HCT116 (cell line): ENCODE measurements around the gene NUP155. TPM values are rescaled to one million over a fixed set of nuclear protein-coding genes. Genes with fewer than 3 reads are reported as not detected.

ENCODE experiments used
- ATAC-seq: fragments of 200-7000 bp; cut with Tn5 transposase; 2 replicates; pipeline ENCODE4 v1.9.1; 2020; ENCODE audit warnings: mild to moderate bottlenecking, moderate library complexity
- BruUV-seq: library from RNA; stranded (reverse); fragments of 400-500 nt; replicated peaks from 2 replicates; lab custom pipeline; 2021; lab: Mats Ljungman, UMichigan
- CTCF ChIA-PET: fragments of 300-600 bp; sonication (Branson Sonifier 250); formaldehyde crosslinking; loops from one replicate; lab custom pipeline; 2021; ENCODE audit warnings: antibody characterized with exemption; lab: Charles Lee
- POLR2A ChIA-PET: fragments of 300-600, 350-600 bp; sonication (Branson Sonifier 250); formaldehyde crosslinking; loops from one replicate; lab custom pipeline; 2021; ENCODE audit warnings: antibody characterized with exemption; lab: Charles Lee
- RAD21 ChIA-PET, 2 experiments: fragments of 300-600 bp; sonication (Branson Sonifier 250); formaldehyde crosslinking; loops; one replicate each; lab custom pipeline; 2023; ENCODE audit warnings: low total read pairs in 2 of 2; ENCODE audit not compliant: uncharacterized antibody in 2 of 2, unreplicated experiment in 2 of 2, low non-redundant PET in 1 of 2; lab: Charles Lee
- DNase-seq: peaks from one replicate; pipeline ENCODE4 v3.0.0-alpha.2; 2010; ENCODE audit warnings: low read depth, low spot score
- H2AFZ ChIP-seq: fragments of 200-600 bp; shearing (Covaris generic), sonication (generic); 2 replicates; pipeline ENCODE4 v1.6.1; 2017; ENCODE audit warnings: low read depth, mixed run types, mixed read lengths, antibody characterized with exemption, low read length; ENCODE audit not compliant: poor library complexity, severe bottlenecking
- H3K27ac ChIP-seq: 2 replicates; pipeline ENCODE4 v1.5.1; 2012; ENCODE audit warnings: low read depth, low read length
- H3K27me3 ChIP-seq: fragments of 200-600 bp; sonication (generic); 2 replicates; pipeline ENCODE4 v1.6.1; 2016; ENCODE audit warnings: mixed run types, low read length, mixed read lengths; ENCODE audit not compliant: insufficient read depth
- H3K36me3 ChIP-seq, 2 experiments: fragments of 200-500 bp in 1 of 2; fragments of 200-600 bp in 1 of 2; sonication (Bioruptor generic) in 1 of 2; sonication (generic) in 1 of 2; 2 replicates each; pipeline versions ENCODE4 v1.5.1 to v1.6.1; 2014 to 2016; ENCODE audit warnings: low read length in 2 of 2, inconsistent platforms in 1 of 2, mixed read lengths in 1 of 2, mixed run types in 1 of 2; ENCODE audit not compliant: insufficient read depth in 2 of 2, control insufficient read depth in 1 of 2
- H3K4me1 ChIP-seq, 2 experiments: fragments of 200-600 bp in 1 of 2; sonication (generic) in 1 of 2; 2 replicates each; pipeline versions ENCODE4 v1.5.1 to v1.6.1; 2012 to 2017; ENCODE audit warnings: low read length in 2 of 2, inconsistent platforms in 1 of 2, mild to moderate bottlenecking in 1 of 2, mixed read lengths in 1 of 2, mixed run types in 1 of 2, moderate library complexity in 1 of 2; ENCODE audit not compliant: insufficient read depth in 2 of 2, control insufficient read depth in 1 of 2
- H3K4me2 ChIP-seq: fragments of 200-600 bp; sonication (generic); 2 replicates; pipeline ENCODE4 v1.6.1; 2017; ENCODE audit warnings: mixed run types, low read length, mixed read lengths
- H3K4me3 ChIP-seq, 2 experiments: fragments of 200-600 bp in 1 of 2; sonication (generic) in 1 of 2; replicated peaks in 1 of 2; 2 replicates each; pipeline ENCODE4 v1.5.1; 2011 to 2016; ENCODE audit warnings: low read length in 2 of 2, control low read depth in 1 of 2, low read depth in 1 of 2, mild to moderate bottlenecking in 1 of 2, mixed read lengths in 1 of 2, mixed run types in 1 of 2
- H3K79me2 ChIP-seq: fragments of 200-600 bp; sonication (generic); 2 replicates; pipeline ENCODE4 v1.6.1; 2017; ENCODE audit warnings: mild to moderate bottlenecking, mixed run types, low read length, moderate library complexity, mixed read lengths; ENCODE audit not compliant: insufficient read depth
- H3K9ac ChIP-seq: fragments of 200-600 bp; sonication (generic); 2 replicates; pipeline ENCODE4 v1.6.1; 2016; ENCODE audit warnings: low read length, mixed read lengths
- H3K9me2 ChIP-seq: fragments of 200-600 bp; sonication (generic), shearing (Covaris generic); 2 replicates; pipeline ENCODE4 v1.6.1; 2017; ENCODE audit warnings: mixed run types, mild to moderate bottlenecking, moderate library complexity; ENCODE audit not compliant: insufficient read depth
- H3K9me3 ChIP-seq, 2 experiments: fragments of 200-500 bp in 1 of 2; fragments of 200-600 bp in 1 of 2; sonication (Bioruptor generic) in 1 of 2; sonication (generic) in 1 of 2; 2 replicates each; pipeline ENCODE4 v1.6.1; 2014 to 2017; ENCODE audit warnings: low read length in 2 of 2, mixed read lengths in 2 of 2, inconsistent platforms in 1 of 2, low read depth in 1 of 2, mild to moderate bottlenecking in 1 of 2, mixed run types in 1 of 2, moderate library complexity in 1 of 2; ENCODE audit not compliant: control insufficient read depth in 1 of 2, insufficient read depth in 1 of 2
- H4K20me1 ChIP-seq: fragments of 200-600 bp; sonication (generic), shearing (Covaris generic); 2 replicates; pipeline ENCODE4 v1.6.1; 2017; ENCODE audit warnings: mixed run types, mild to moderate bottlenecking, moderate library complexity; ENCODE audit not compliant: insufficient read depth
- CEBPB ChIP-seq: IDR thresholded peaks from 2 replicates; pipeline ENCODE4 v1.6.1; 2012; ENCODE audit warnings: low read depth
- ELF1 ChIP-seq: IDR thresholded peaks from 2 replicates; pipeline ENCODE4 v1.6.1; 2012; ENCODE audit warnings: low read depth, borderline replicate concordance
- EZH2 ChIP-seq: fragments of 200-600 bp; sonication (generic); IDR thresholded peaks from 2 replicates; pipeline ENCODE4 v1.6.1; 2017; ENCODE audit warnings: antibody characterized with exemption, mixed run types
- EZH2phosphoT487 ChIP-seq: fragments of 200-600 bp; IDR thresholded peaks from 2 replicates; pipeline ENCODE4 v1.6.1; 2018; ENCODE audit warnings: antibody characterized with exemption, borderline replicate concordance
- RAD21 ChIP-seq: IDR thresholded peaks from 2 replicates; pipeline ENCODE4 v1.6.1; 2012; ENCODE audit warnings: low read depth, mild to moderate bottlenecking
- SP1 ChIP-seq: IDR thresholded peaks from 2 replicates; pipeline ENCODE4 v1.6.1; 2012; ENCODE audit warnings: low read depth
- YY1 ChIP-seq: IDR thresholded peaks from 2 replicates; pipeline ENCODE4 v1.6.1; 2011; ENCODE audit warnings: low read length, low read depth, moderate library complexity, mild to moderate bottlenecking; ENCODE audit not compliant: insufficient replicate concordance; ENCODE audit errors: extremely low read depth
- ZFX ChIP-seq: fragments of 450-650 bp; IDR thresholded peaks from 2 replicates; pipeline ENCODE4 v1.6.1; 2017
- ZNF274 ChIP-seq: fragments of 200-500 bp; sonication (Bioruptor generic); IDR thresholded peaks from 2 replicates; pipeline ENCODE4 v1.6.1; 2014; ENCODE audit warnings: mild to moderate bottlenecking, low read depth, low read length, inconsistent platforms
- intact Hi-C: fragments of 100-400 bp; cut with micrococcal nuclease; formaldehyde crosslinking; loops from 2 replicates; pipeline ENCODE4 v1.10.0; 2022
- total RNA-seq: library from RNA; stranded (reverse); gene quantifications from one replicate; pipeline ENCODE4 v1.2.1, GENCODE V29; 2021; ENCODE audit not compliant: unreplicated experiment
- TF ChIP-seq, protein P1 (sequence below): IDR thresholded peaks from 2 replicates; pipeline ENCODE4 v1.6.1; 2011; ENCODE audit warnings: mild to moderate bottlenecking, low read length, moderate library complexity; ENCODE audit not compliant: insufficient replicate concordance; ENCODE audit errors: extremely low read depth
- TF ChIP-seq, protein P2 (sequence below), 3 experiments: fragments of 200-600 bp in 1 of 3; sonication (generic) in 1 of 3; IDR thresholded peaks in 2 of 3; conservative IDR thresholded peaks in 1 of 3; 2 replicates each; pipeline ENCODE4 v1.5.1; 2012 to 2017; ENCODE audit warnings: low read depth in 2 of 3, low read length in 2 of 3, antibody characterized with exemption in 1 of 3, borderline replicate concordance in 1 of 3, control low read depth in 1 of 3, mild to moderate bottlenecking in 1 of 3, mixed read lengths in 1 of 3, mixed run types in 1 of 3, moderate library complexity in 1 of 3; ENCODE audit not compliant: insufficient read depth in 1 of 3

The NUP155 gene
- total RNA-seq, 1 experiment from 2014 or later: 80.9 TPM

DNA sequence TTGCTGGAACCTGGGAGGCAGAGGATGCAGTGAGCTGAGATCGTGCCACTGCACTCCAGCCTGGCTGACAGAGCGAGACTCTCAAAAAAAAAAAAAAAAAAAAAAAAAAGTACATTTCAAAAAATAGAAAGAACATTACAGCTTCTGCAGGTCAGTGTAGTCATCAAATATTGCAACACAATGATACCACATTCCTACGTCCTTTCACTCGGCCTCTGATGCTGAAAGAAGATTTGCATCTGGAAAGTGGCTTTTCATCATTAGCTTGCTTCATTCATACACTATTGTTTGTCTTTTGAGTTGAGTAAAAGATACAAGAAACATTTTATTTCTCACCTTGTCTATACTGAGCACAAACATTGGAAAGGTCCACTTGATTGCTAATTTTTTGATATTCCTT is 62.1 kb downstream of the NUP155 start:
- no peaks in the 10 kb centered on the region; the same call in 1 of the 2 replicates for H4K20me1 ChIP-seq
- H3K36me3 ChIP-seq: peaks cover 51 to 68% of the 10 kb centered on the region in 2 experiments
- H3K79me2 ChIP-seq: peaks cover 12% of the 10 kb centered on the region; the same call in 1 of the 2 replicates
- no peak overlapping the region for H3K4me3 ChIP-seq
- no peaks in the 10 kb centered on the region for H3K27me3 ChIP-seq
- H2AFZ ChIP-seq: no peak overlapping the region
- H3K27ac ChIP-seq: no peak overlapping the region
- no peaks in the 10 kb centered on the region for H3K4me1 ChIP-seq
- DNase-seq: no peak
- no peak for ATAC-seq
- no TSS peak for BruUV-seq
- no peaks in the 10 kb centered on the region for H3K9me2 ChIP-seq
- H3K4me2 ChIP-seq: no peak overlapping the region
- TF ChIP-seq CEBPB (no peak), SP1 (no peak), EZH2phosphoT487 (no peak), ZNF274 (no peak)
- TF ChIP-seq, protein P1, sequence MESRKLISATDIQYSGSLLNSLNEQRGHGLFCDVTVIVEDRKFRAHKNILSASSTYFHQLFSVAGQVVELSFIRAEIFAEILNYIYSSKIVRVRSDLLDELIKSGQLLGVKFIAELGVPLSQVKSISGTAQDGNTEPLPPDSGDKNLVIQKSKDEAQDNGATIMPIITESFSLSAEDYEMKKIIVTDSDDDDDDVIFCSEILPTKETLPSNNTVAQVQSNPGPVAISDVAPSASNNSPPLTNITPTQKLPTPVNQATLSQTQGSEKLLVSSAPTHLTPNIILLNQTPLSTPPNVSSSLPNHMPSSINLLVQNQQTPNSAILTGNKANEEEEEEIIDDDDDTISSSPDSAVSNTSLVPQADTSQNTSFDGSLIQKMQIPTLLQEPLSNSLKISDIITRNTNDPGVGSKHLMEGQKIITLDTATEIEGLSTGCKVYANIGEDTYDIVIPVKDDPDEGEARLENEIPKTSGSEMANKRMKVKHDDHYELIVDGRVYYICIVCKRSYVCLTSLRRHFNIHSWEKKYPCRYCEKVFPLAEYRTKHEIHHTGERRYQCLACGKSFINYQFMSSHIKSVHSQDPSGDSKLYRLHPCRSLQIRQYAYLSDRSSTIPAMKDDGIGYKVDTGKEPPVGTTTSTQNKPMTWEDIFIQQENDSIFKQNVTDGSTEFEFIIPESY: no peak
- CTCF ChIA-PET: no interaction called here
- H3K9ac ChIP-seq: no peak overlapping the region
- POLR2A ChIA-PET: interaction anchor here (0.7 kb wide), 1 partner anchor 100 kb away, joined by 3 read pairs; no protein-coding TSS in a partner anchor
- intact Hi-C loops: no loop called here
- RAD21 ChIA-PET: no interaction called here
- no peaks in the 10 kb centered on the region for H3K9me3 ChIP-seq

DNA sequence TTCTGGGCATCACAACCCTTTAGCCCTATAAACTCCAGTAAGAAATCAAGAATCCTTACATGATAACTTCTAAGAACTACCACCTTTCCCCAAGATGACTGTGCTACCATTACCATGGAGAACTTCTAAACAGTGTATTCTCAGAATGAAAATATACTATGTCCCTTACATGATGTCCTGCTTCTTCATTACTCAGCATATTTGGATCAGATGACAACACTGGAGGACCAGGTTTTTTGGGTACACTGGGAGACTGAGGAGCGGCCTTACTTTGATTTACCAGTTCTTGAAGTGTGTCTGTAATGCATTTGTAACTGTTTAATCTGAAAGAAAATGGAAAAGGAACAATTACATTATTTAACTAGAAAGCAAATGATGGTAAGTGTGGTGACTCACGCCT is 66.0 kb downstream of the NUP155 start:
- ATAC-seq (no peak), DNase-seq (no peak)
- Histone ChIP-seq H3K27me3 (no peaks in the 10 kb centered on the region), H3K9me2 (no peaks in the 10 kb centered on the region), H3K36me3 (peaks cover 66 to 69% of the 10 kb centered on the region in 2 experiments), H3K4me1 (no peaks in the 10 kb centered on the region), H3K9ac (no peak overlapping the region), H3K79me2 (peaks cover 8% of the 10 kb centered on the region; the same call in 1 of the 2 replicates), H2AFZ (no peak overlapping the region), H3K4me2 (no peak overlapping the region), H3K27ac (no peak overlapping the region), H4K20me1 (no peaks in the 10 kb centered on the region; the same call in 1 of the 2 replicates), H3K9me3 (no peaks in the 10 kb centered on the region), H3K4me3 (no peak overlapping the region)
- ChIA-PET RAD21 (no interaction called here), POLR2A (no interaction called here), CTCF (no interaction called here)
- intact Hi-C loops: no loop called here
- TF ChIP-seq RAD21 (no peak), ZNF274 (no peak), EZH2 (no peak), ELF1 (no peak), EZH2phosphoT487 (no peak), YY1 (no peak), ZFX (no peak)
- TF ChIP-seq, protein P2, sequence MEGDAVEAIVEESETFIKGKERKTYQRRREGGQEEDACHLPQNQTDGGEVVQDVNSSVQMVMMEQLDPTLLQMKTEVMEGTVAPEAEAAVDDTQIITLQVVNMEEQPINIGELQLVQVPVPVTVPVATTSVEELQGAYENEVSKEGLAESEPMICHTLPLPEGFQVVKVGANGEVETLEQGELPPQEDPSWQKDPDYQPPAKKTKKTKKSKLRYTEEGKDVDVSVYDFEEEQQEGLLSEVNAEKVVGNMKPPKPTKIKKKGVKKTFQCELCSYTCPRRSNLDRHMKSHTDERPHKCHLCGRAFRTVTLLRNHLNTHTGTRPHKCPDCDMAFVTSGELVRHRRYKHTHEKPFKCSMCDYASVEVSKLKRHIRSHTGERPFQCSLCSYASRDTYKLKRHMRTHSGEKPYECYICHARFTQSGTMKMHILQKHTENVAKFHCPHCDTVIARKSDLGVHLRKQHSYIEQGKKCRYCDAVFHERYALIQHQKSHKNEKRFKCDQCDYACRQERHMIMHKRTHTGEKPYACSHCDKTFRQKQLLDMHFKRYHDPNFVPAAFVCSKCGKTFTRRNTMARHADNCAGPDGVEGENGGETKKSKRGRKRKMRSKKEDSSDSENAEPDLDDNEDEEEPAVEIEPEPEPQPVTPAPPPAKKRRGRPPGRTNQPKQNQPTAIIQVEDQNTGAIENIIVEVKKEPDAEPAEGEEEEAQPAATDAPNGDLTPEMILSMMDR (IDR thresholded peaks at IDR 0.05 in 2 of 3, conservative IDR thresholded peaks at IDR 0.05 in 1 of 3; ENCODE audit: borderline replicate concordance in 1 of 3, insufficient read depth in 1 of 3, low read depth in 2 of 3, low read length in 2 of 3): no peak
- no TSS peak for BruUV-seq
